ENCODE data around the gene POTEC.
"Not testable (repeated sequence)": the region's sequence is repeated elsewhere in the genome, so short reads cannot be mapped to it uniquely, and the experiment has no call there.

Gene POTEC

DNA sequence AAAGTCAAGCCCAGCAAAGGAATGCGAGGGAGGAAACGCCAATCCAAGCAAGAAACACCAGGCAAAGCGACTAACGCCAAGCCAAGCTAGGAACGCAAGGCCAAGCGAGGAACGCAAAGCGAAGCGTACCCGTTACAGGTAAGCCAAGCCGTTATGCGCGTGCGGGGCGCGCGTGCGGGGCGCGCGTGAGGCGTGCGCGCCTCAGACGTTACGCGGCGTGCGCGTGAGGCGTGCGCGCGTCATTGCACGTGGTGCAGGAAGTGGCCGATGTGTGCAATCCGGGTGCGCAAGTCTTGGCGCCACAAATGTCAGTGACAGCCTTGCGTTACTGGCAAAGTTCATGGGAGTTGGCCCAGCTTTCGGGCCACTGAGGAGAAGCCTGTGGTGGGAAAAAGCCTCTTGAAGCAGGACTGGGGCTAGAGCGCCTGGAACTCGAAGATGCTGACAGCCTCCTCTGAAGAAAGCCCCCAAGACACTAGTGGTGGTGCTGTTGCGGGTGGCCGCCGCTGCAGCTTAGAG, at the start of gene POTEC:
Gene POTEC, minus strand, starts transcription at position 155 of the 519 bp plus-strand sequence. CDS start 454 bp downstream, outside the sequence.
- DNase-seq (ENCODE audit: low read depth, low spot score); POLR2A ChIA-PET; H3K4me3 ChIP-seq (ENCODE audit: low read depth, low read length); CTCF ChIA-PET: not testable (repeated sequence)

GRCh38 chr18:14577971-14578370, 34.6 kb upstream of the POTEC start:
- TF ChIP-seq CTCF (IDR thresholded peaks at IDR 0.05; ENCODE audit: insufficient read depth, low read length, missing control alignments) = no peak
- ChIA-PET POLR2A (no interaction called here), CTCF (no interaction called here)
- DNase-seq (ENCODE audit: low read depth, low spot score) = no peak
- H3K4me3 ChIP-seq (ENCODE audit: low read depth, low read length) = no peak overlapping the region

DNA sequence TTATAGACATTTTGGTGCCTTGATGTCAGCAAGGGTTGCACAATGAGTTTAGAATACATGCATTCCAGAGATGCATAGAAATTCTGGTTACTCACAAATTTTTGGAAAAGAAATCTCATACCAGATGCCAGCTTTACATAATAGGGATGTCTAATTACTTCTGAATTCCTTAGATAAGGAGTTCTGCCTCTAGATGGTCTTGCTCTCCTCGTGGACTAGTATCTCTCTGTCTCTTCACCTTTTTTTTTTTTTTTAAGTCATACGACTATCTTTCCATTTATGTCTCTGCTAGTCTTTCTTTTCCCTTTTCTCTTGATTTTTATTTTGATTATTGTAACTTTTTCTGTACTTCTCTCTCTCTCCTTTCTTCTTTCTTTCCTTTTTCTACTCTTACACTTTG, 16.1 kb upstream of the POTEC start:
- H3K4me3 ChIP-seq (ENCODE audit: low read depth, low read length); POLR2A ChIA-PET; DNase-seq (ENCODE audit: low read depth, low spot score); CTCF ChIA-PET: not testable (repeated sequence)

GRCh38 chr18:14531659-14532058, 11.7 kb downstream of the POTEC start:
- H3K4me3 ChIP-seq (ENCODE audit: low read depth, low read length); DNase-seq (ENCODE audit: low read depth, low spot score); CTCF ChIA-PET; POLR2A ChIA-PET: not testable (repeated sequence)

- DNase-seq (ENCODE audit: low read depth, low spot score); CTCF ChIA-PET; H3K4me3 ChIP-seq (ENCODE audit: low read depth, low read length); POLR2A ChIA-PET: not testable (repeated sequence)
Observed at GRCh38 chr18:14510707-14511106, 32.7 kb downstream of the POTEC start.

DNA sequence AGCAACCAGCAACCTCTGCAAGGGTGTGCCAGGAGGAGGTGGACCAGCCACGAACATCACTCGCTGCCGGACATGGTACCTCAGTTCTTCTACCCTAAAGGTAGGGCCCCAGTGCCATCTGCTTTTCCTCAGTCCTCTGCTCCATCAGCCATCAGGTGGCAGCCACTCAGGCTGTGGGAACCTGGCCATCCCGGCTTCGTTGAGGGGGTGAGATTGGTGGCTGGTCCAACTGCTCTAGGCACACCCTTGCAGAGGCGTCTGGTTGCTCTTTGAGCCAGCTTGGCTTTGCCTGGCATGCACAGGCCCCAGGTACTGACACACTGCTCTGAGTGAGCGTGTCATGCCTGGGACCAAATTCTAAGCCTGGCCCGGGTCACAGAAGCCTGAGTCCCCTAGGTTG, 39.7 kb downstream of the POTEC start:
- CTCF ChIA-PET = not testable (repeated sequence)

GRCh38 chr18:14501894-14502293, 41.5 kb downstream of the POTEC start:
- H3K4me3 ChIP-seq (ENCODE audit: low read depth, low read length); POLR2A ChIA-PET; DNase-seq (ENCODE audit: low read depth, low spot score); CTCF ChIA-PET: not testable (repeated sequence)

More for the DNA sequence above, 39.7 kb downstream of the POTEC start:
- H3K4me3 ChIP-seq (ENCODE audit: low read depth, low read length); POLR2A ChIA-PET; DNase-seq (ENCODE audit: low read depth, low spot score): not testable (repeated sequence)

DNA sequence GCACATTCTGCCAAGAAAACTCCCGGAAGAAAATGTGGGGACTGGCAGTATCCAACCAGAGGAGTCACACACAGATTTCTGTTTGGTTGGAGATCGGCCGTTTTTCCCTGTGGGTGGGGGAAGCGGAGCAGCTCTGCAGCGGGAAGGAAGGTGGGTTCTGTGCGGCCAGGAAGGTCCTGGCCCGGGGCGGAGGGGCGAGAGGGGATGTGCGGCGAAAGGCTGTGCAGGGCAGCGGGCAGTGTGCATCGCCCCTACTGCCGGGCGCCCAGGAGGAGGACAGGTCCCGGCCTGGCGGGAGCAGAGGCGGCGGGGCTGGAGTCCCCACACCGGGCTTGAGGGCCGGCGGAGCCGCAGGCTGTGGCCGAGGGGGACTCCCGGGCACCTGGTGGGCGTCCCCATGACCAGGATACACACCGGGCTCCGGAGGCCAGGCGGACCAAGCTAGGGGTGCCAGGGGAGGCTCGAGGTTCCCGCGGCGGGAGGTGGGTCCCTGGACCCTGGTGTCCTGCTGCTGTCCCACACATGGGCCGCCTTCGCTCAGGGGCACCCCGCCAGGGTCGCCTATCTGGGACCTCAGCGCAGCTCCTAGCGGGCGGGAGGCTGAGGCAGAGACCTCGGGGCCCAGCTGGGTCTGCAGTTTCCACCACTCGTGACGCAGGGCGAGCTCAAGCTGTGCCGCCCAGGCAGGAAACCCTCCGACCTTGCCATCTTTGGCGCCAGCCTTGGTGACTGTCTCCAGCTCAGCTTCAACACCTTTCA, 54.0 kb downstream of the POTEC start:
- CTCF ChIA-PET; H3K4me3 ChIP-seq (ENCODE audit: low read depth, low read length); POLR2A ChIA-PET; DNase-seq (ENCODE audit: low read depth, low spot score): not testable (repeated sequence)

DNA sequence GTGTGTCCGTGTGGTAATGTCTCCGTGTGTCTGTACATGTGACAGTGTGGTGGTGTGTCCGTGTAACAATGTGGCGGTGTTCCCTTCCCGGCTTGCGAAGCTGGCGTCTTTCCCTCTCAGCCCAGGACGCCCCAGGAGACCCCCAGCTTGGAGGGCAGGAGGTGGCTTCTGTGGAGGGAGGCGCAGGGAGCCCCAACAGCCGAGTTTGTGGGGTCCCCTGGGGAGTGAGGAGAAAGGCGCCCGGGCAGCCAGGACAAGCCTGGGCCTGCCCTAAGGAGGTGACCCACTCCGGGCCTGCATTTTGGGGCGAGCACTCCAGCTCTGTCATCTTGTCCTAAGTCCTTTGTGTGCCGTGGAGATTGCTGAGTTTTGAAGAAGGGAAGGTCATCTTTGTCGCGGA, 54.6 kb downstream of the POTEC start:
- H3K4me3 ChIP-seq (ENCODE audit: low read depth, low read length); POLR2A ChIA-PET; DNase-seq (ENCODE audit: low read depth, low spot score); CTCF ChIA-PET: not testable (repeated sequence)

DNA sequence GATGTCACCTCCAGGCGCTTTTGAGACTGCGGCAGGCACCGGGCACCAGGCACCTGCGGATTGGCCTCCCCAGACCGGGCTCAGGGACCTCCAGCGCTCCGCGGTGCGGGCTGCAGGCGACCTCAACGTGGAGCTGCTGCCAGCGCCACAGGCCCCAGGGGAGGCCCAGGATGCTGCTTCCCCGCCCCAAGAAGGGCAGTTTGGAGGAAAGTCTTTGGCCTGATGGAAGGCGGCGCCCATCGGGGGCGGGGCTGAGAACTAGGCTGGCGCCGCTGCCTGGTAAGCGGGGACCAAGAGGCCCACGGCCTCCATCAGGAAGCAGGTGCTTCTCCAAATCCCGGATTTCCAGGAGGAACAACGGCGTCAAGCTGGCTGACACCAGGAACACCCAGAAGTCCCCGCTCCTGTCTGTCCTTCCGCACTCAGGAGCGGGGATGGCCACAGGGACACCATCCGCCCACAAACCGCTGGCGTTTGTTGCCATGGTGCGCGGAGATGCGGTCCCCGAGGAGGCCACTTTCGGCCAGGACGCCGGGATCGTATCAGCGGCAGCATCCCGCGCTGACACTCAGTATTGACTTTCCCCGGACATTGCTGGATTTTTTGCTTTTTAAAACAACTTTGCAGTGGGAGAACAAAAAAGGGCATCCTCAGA, 56.3 kb downstream of the POTEC start:
- H3K4me3 ChIP-seq (ENCODE audit: low read depth, low read length); DNase-seq (ENCODE audit: low read depth, low spot score); POLR2A ChIA-PET; CTCF ChIA-PET: not testable (repeated sequence)

- CTCF ChIA-PET; DNase-seq (ENCODE audit: low read depth, low spot score); POLR2A ChIA-PET; H3K4me3 ChIP-seq (ENCODE audit: low read depth, low read length): not testable (repeated sequence)
Observed at GRCh38 chr18:14479076-14479475, 64.3 kb downstream of the POTEC start.

- POLR2A ChIA-PET; CTCF ChIA-PET; H3K4me3 ChIP-seq (ENCODE audit: low read depth, low read length); DNase-seq (ENCODE audit: low read depth, low spot score): not testable (repeated sequence)
Observed at GRCh38 chr18:14475520-14475919, 67.9 kb downstream of the POTEC start.

- CTCF ChIA-PET; H3K4me3 ChIP-seq (ENCODE audit: low read depth, low read length); DNase-seq (ENCODE audit: low read depth, low spot score); POLR2A ChIA-PET: not testable (repeated sequence)
Observed at GRCh38 chr18:14474752-14475151, 68.6 kb downstream of the POTEC start.

DNA sequence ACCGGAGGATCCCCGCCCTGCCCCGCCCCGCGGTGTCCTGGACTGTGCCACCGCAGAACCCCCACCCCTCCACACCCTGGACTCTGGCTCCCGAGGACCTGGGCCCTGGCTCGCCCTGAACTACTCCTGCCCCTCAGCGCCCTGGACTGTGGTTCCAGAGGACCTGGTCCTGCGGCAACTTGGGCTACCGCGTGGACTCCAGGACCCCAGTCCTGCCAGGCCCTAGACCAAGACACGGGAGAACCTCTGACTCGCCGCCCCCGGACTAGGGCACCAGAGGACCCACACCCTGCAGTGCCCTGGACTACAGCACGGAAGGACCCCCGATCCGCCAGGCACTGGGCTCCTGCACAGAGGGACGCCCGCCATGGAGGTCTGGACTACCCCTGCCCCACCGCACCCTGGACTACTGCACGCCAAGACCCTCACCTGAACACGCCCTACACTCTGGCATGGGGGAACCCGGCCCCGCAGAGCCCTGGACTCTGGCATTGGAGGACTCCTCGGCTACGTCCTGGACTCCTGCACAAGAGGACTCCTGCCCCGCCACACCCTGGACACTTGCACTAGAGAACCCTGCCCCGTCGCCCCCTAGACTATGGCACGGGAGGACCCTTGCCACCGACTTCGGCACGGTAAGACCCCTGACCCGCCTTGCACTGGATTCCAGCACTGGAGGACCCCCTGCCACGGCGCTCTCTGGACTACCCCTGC, 69.2 kb downstream of the POTEC start:
- POLR2A ChIA-PET; H3K4me3 ChIP-seq (ENCODE audit: low read depth, low read length); DNase-seq (ENCODE audit: low read depth, low spot score); CTCF ChIA-PET: not testable (repeated sequence)

- CTCF ChIA-PET; DNase-seq (ENCODE audit: low read depth, low spot score); H3K4me3 ChIP-seq (ENCODE audit: low read depth, low read length); POLR2A ChIA-PET: not testable (repeated sequence)
Observed at GRCh38 chr18:14473250-14474006, 70.0 kb downstream of the POTEC start.
